ENCODE data around the gene PRR29.

GRCh38 chr17:63955791-63956190, 42.4 kb upstream of the PRR29 start:
- no peak for TF ChIP-seq CTCF (conservative IDR thresholded peaks at IDR 0.05 in 1 of 2, IDR thresholded peaks at IDR 0.05 in 1 of 2; ENCODE audit: extremely low read depth in 1 of 2, insufficient read depth in 1 of 2, low read depth in 1 of 2, low read length in 2 of 2)
- TF ChIP-seq EZH2 (IDR thresholded peaks at IDR 0.05; ENCODE audit: borderline replicate concordance, low read length): no peak
